Nephron progenitor cell (in vitro differentiated cells): ENCODE measurements around the gene SGCB.

Experiments
- DNase-seq: peaks from one replicate; pipeline ENCODE4 v3.0.0; 2021
- H3K27ac Mint-ChIP-seq: 2 replicates; pipeline ENCODE4 v1.8.0; 2021; ENCODE audit warnings: mild to moderate bottlenecking, moderate library complexity, mixed read lengths
- H3K27me3 Mint-ChIP-seq: 2 replicates; pipeline ENCODE4 v1.8.0; 2021; ENCODE audit warnings: mild to moderate bottlenecking, low read depth, mixed read lengths; ENCODE audit not compliant: poor library complexity
- H3K36me3 Mint-ChIP-seq: 2 replicates; pipeline ENCODE4 v1.8.0; 2021; ENCODE audit warnings: low read depth, mixed read lengths
- H3K4me1 Mint-ChIP-seq: 2 replicates; pipeline ENCODE4 v1.8.0; 2021; ENCODE audit warnings: mixed read lengths
- H3K4me3 Mint-ChIP-seq: 2 replicates; pipeline ENCODE4 v1.8.0; 2021; ENCODE audit warnings: mild to moderate bottlenecking, moderate library complexity, mixed read lengths
- H3K9me3 Mint-ChIP-seq: 2 replicates; pipeline ENCODE4 v1.8.0; 2021; ENCODE audit warnings: mild to moderate bottlenecking, moderate library complexity, mixed read lengths
- TF ChIP-seq, protein P1 (sequence below): fragments of 200-600 bp; sonication (generic); IDR thresholded peaks from 2 replicates; pipeline ENCODE4 v1.5.0; 2021; ENCODE audit warnings: antibody characterized with exemption

SGCB gene

DNA sequence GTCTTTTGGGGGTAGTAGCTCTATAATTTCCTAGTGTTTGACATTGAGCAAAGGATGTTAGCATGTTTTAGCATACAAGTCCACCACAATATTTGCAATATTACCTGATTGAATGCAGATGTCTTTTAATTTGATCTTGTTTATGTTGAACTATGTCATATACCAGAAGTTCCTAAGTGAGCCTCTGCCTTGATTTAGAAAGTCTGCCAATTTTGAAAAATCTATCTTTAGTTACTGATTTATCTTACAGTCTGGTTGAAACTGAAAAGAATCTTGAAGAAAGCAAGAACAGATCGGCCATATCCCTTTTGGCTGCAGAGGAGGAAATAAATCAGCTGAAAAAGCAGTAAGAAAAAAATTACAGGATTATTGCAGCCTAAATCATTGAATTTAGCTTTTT lies 31.5 kb upstream of the SGCB start:
- Mint-ChIP-seq H3K36me3 (peaks cover 5% of the 10 kb centered on the region), H3K27me3 (peaks cover 32% of the 10 kb centered on the region), H3K4me3 (no peak overlapping the region), H3K4me1 (peaks cover 7% of the 10 kb centered on the region), H3K9me3 (peaks cover 5% of the 10 kb centered on the region), H3K27ac (no peak overlapping the region)
- no peak for DNase-seq
- TF ChIP-seq, protein P1, sequence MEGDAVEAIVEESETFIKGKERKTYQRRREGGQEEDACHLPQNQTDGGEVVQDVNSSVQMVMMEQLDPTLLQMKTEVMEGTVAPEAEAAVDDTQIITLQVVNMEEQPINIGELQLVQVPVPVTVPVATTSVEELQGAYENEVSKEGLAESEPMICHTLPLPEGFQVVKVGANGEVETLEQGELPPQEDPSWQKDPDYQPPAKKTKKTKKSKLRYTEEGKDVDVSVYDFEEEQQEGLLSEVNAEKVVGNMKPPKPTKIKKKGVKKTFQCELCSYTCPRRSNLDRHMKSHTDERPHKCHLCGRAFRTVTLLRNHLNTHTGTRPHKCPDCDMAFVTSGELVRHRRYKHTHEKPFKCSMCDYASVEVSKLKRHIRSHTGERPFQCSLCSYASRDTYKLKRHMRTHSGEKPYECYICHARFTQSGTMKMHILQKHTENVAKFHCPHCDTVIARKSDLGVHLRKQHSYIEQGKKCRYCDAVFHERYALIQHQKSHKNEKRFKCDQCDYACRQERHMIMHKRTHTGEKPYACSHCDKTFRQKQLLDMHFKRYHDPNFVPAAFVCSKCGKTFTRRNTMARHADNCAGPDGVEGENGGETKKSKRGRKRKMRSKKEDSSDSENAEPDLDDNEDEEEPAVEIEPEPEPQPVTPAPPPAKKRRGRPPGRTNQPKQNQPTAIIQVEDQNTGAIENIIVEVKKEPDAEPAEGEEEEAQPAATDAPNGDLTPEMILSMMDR, result no peak

DNA sequence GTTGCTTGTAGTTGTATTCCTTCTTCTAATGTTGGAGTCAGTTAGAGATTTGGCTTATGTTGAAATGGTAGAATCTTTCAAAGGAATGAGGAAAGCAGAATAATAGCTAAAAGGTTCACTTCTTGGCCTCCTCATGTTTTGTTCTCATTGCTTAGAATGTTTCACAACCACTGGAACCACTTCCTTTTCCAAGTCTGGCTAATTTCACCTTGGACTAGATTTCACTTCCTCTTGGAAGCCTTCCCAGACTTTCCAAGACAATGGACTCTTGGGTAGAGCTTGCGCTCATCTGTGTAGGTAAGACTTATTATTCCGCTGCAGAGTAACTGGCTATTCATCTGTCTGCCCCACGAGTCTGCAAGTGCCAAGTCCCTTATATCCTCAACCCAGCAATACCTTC lies 21.3 kb upstream of the SGCB start:
- no peak for DNase-seq
- H3K4me1 Mint-ChIP-seq, result peaks cover 5% of the 10 kb centered on the region
- no peaks in the 10 kb centered on the region for H3K9me3 Mint-ChIP-seq
- peaks cover 13% of the 10 kb centered on the region for H3K27me3 Mint-ChIP-seq
- no peaks in the 10 kb centered on the region for H3K36me3 Mint-ChIP-seq
- no peak overlapping the region for H3K27ac Mint-ChIP-seq
- no peak overlapping the region for H3K4me3 Mint-ChIP-seq
- TF ChIP-seq, protein P1, result no peak

DNA sequence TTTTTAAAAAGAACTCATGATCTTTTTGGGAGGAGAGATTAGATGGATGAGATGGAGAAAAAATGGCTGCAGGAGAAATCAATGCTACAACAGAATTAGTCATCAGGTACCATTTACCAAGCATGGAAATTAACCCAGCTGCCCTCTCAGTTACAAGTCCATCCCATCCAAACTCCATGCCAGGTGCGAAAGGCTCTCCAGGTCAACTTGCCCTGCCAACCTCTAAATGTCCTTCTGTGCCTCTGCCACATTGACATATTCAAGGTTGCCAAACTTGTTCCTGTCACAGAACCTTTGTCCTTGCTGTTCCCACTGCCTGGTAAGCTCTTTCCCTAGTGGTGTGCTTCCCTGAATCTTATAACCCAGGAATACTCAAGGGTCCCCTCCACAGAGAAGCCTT lies 20.2 kb upstream of the SGCB start:
- Mint-ChIP-seq H3K4me1 (peaks cover 5% of the 10 kb centered on the region), H3K9me3 (peaks cover 6% of the 10 kb centered on the region)
- TF ChIP-seq, protein P1, result no peak

DNA sequence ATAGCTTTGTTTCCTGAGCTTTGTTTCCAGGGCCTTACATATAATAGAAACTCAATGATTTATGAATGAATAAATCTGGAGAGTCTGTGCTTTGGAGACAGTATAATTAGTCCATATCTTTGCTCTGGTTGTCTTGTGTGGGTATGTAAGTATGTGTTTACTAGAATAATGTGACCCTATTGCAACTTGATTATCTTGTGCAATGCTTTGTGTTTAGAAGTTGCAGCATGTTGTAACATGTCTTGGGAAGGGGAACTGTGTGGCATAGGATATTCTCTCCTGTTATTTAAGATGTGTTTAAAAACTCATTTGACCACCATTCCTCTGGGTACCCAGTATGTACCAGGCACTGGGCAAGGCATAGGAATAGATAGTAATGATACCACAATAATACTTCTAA lies 19.1 kb upstream of the SGCB start:
- TF ChIP-seq, protein P1, result no peak
- no peak overlapping the region for H3K27ac Mint-ChIP-seq
- H3K4me1 Mint-ChIP-seq, result peaks cover 9% of the 10 kb centered on the region
- H3K4me3 Mint-ChIP-seq, result no peak overlapping the region
- peaks cover 24% of the 10 kb centered on the region for H3K27me3 Mint-ChIP-seq
- no peak for DNase-seq
- peaks cover 11% of the 10 kb centered on the region for H3K36me3 Mint-ChIP-seq
- H3K9me3 Mint-ChIP-seq, result peaks cover 16% of the 10 kb centered on the region

More for the DNA sequence above, 20.2 kb upstream of the SGCB start:
- H3K27me3 Mint-ChIP-seq, result peaks cover 17% of the 10 kb centered on the region
- H3K27ac Mint-ChIP-seq, result no peak overlapping the region
- no peak for DNase-seq
- peaks cover 5% of the 10 kb centered on the region for H3K36me3 Mint-ChIP-seq
- H3K4me3 Mint-ChIP-seq, result no peak overlapping the region

DNA sequence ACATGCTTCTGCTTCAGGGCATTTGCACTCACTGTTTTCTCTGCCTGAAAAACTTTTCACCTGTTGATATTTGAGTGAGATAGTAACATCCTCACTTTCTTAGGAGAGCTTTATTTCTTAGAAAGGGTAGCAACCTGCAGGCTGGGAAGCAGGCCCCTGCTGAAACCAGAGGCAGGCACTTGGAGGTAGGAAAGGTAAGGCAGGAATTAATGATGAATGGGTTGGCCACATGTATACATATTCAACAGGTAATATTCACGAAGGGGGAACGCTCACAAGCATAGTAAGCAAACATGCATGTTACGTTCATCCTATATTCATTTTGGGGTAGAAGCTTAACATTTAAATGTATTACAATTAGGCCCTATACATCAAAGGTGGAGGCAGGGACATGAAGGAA lies 16.2 kb upstream of the SGCB start:
- Mint-ChIP-seq H3K27ac (no peak overlapping the region), H3K9me3 (peaks cover 33% of the 10 kb centered on the region), H3K4me3 (no peak overlapping the region), H3K27me3 (peaks cover 46% of the 10 kb centered on the region), H3K4me1 (peaks cover 13% of the 10 kb centered on the region), H3K36me3 (peaks cover 13% of the 10 kb centered on the region)
- DNase-seq, result no peak
- TF ChIP-seq, protein P1, result no peak

DNA sequence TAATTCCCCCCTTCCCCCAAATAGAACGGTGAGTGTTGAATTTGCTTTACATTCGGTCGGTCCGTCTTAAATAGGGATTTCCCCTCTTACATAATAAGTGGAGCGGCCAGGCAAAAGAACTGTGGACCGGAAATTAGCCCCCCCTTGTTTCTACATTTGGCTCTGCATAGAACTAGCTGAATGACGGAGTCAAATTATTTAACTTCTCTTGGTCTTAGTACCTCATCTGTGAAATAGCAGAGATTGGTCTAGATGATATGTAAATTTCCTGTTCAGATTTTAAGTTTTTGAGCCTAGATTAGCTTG lies 14.3 kb upstream of the SGCB start:
- peaks cover 13% of the 10 kb centered on the region for H3K4me1 Mint-ChIP-seq
- H3K9me3 Mint-ChIP-seq, result peaks cover 46% of the 10 kb centered on the region
- H3K27me3 Mint-ChIP-seq, result peaks cover 52% of the 10 kb centered on the region
- TF ChIP-seq, protein P1, result no peak
- H3K36me3 Mint-ChIP-seq, result peaks cover 20% of the 10 kb centered on the region
- H3K4me3 Mint-ChIP-seq, result peak overlapping the region; percentile 86
- DNase-seq, result no peak
- H3K27ac Mint-ChIP-seq, result no peak overlapping the region
